Ishikawa (cell line): ENCODE measurements around the gene CDK5R2.

Experiments
- CEBPB ChIP-seq: IDR thresholded peaks from 2 replicates; pipeline ENCODE4 v1.6.1; 2012
- CREB1 ChIP-seq: IDR thresholded peaks from 2 replicates; pipeline ENCODE4 v1.6.1; 2012; ENCODE audit warnings: low read depth
- EGR1 ChIP-seq: IDR thresholded peaks from 2 replicates; pipeline ENCODE4 v1.6.1; 2012
- EP300 ChIP-seq: IDR thresholded peaks from 2 replicates; pipeline ENCODE4 v1.6.1; 2012; ENCODE audit warnings: borderline replicate concordance
- FOXM1 ChIP-seq: IDR thresholded peaks from 2 replicates; pipeline ENCODE4 v1.6.1; 2012; ENCODE audit warnings: low read depth, borderline replicate concordance
- MAX ChIP-seq: IDR thresholded peaks from 2 replicates; pipeline ENCODE4 v1.6.1; 2012
- NFIC ChIP-seq: IDR thresholded peaks from 2 replicates; pipeline ENCODE4 v1.6.1; 2012
- RAD21 ChIP-seq: IDR thresholded peaks from 2 replicates; pipeline ENCODE4 v1.6.1; 2012; ENCODE audit warnings: low read depth
- REST ChIP-seq: IDR thresholded peaks from 2 replicates; pipeline ENCODE4 v1.6.1; 2012; ENCODE audit warnings: low read depth, mild to moderate bottlenecking
- TAF1 ChIP-seq: IDR thresholded peaks from 2 replicates; pipeline ENCODE4 v1.6.1; 2012; ENCODE audit warnings: low read depth, mild to moderate bottlenecking
- TCF12 ChIP-seq: IDR thresholded peaks from 2 replicates; pipeline ENCODE4 v1.6.1; 2012; ENCODE audit warnings: low read depth
- TEAD4 ChIP-seq: IDR thresholded peaks from 2 replicates; pipeline ENCODE4 v1.6.1; 2012
- YY1 ChIP-seq: IDR thresholded peaks from 2 replicates; pipeline ENCODE4 v1.6.1; 2012; ENCODE audit warnings: low read depth
- ZBTB7A ChIP-seq: IDR thresholded peaks from 2 replicates; pipeline ENCODE4 v1.6.1; 2012; ENCODE audit warnings: low read depth
- TF ChIP-seq, protein P1 (sequence below): IDR thresholded peaks from 2 replicates; pipeline ENCODE4 v1.6.1; 2012

CDK5R2 gene

GRCh38 chr2:218961651-218962570 is 2.4 kb downstream of the CDK5R2 start:
- TF ChIP-seq REST (peak; percentile 87), YY1 (no peak)

DNA sequence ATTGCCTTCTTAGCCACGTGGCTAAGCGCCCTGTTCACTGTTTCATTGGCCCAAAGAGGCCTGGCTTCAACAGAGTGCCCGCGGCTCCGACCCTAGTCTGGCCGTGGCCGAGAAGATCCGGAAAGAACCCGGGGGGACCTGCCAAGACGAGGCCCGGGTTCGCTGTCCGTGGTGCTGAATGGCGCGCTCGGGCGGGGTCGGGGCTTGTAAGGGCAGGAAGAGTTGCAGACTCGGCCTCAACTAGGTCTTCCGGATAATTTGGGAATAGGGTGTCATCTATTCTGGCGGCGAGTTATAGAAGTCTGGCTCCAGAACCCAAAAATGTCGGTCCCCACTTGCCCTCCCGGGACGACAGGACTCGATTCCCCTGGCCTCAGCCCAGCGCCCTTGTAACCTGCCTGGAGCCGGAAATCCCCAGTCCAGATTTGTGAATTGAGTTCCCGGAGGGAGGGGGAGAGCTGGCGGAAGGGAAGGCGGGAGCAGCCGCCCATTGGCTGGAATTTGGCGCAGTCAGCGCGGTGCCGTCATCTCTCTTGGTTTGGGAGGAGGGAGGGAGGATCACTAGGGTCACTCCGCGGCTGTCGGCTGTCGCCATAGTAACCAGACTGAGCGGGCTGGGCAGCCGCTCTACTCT is 3.5 kb downstream of the CDK5R2 start:
- TF ChIP-seq, protein P1, sequence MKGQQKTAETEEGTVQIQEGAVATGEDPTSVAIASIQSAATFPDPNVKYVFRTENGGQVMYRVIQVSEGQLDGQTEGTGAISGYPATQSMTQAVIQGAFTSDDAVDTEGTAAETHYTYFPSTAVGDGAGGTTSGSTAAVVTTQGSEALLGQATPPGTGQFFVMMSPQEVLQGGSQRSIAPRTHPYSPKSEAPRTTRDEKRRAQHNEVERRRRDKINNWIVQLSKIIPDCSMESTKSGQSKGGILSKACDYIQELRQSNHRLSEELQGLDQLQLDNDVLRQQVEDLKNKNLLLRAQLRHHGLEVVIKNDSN: no peak
- TF ChIP-seq EGR1: no peak
- no peak for TF ChIP-seq RAD21
- TF ChIP-seq EP300: no peak
- TF ChIP-seq NFIC: peak; percentile 40; the same call in 1 of the 2 replicates
- TF ChIP-seq YY1: no peak
- peak; percentile 9 for TF ChIP-seq MAX
- peak; percentile 100 for TF ChIP-seq REST
- TF ChIP-seq TEAD4: peak; percentile 48
- TF ChIP-seq TAF1: no peak
- 0 out of 2 replicates have a peak, but pooled peaks have one; percentile 36 for TF ChIP-seq TCF12
- TF ChIP-seq ZBTB7A: peak; percentile 60
- TF ChIP-seq CREB1: peak; percentile 55; the same call in 1 of the 2 replicates
- TF ChIP-seq FOXM1: no peak
- no peak for TF ChIP-seq CEBPB

GRCh38 chr2:218963601-218964000 is 4.1 kb downstream of the CDK5R2 start:
- no peak for TF ChIP-seq RAD21
- TF ChIP-seq, protein P1: no peak
- no peak for TF ChIP-seq ZBTB7A
- TF ChIP-seq MAX: no peak; the same call in 1 of the 2 replicates
- no peak for TF ChIP-seq YY1
- no peak for TF ChIP-seq TCF12
- TF ChIP-seq TAF1: no peak
- no peak for TF ChIP-seq CEBPB
- TF ChIP-seq EGR1: no peak
- no peak for TF ChIP-seq NFIC
- TF ChIP-seq REST: no peak
- TF ChIP-seq FOXM1: no peak
- TF ChIP-seq EP300: no peak
- TF ChIP-seq CREB1: no peak
- no peak for TF ChIP-seq TEAD4

GRCh38 chr2:218964041-218964771 is 4.7 kb downstream of the CDK5R2 start:
- TF ChIP-seq CREB1 (no peak), FOXM1 (no peak), NFIC (no peak), TAF1 (no peak), REST (no peak), MAX (no peak), EGR1 (no peak), YY1 (no peak), RAD21 (no peak), CEBPB (no peak)
- TF ChIP-seq, protein P1: no peak
